DOHH2 (cell line): ENCODE data around the gene MKKS.

ENCODE experiments used
- H3F3A ChIP-seq: fragments of 200-600 bp; sonication (generic), shearing (Covaris generic); 2 replicates; pipeline ENCODE4 v1.6.0; 2016; ENCODE audit warnings: antibody characterized with exemption, mild to moderate bottlenecking; ENCODE audit not compliant: control insufficient read depth, insufficient read depth
- H3K27ac ChIP-seq: fragments of 200-600 bp; sonication (generic); 2 replicates; pipeline ENCODE4 v1.5.1; 2014; ENCODE audit warnings: low read depth, mild to moderate bottlenecking, low read length, moderate library complexity
- H3K27me3 ChIP-seq: fragments of 200-600 bp; sonication (generic); 2 replicates; pipeline ENCODE4 v1.6.1; 2014; ENCODE audit warnings: mild to moderate bottlenecking, low read length, mixed read lengths; ENCODE audit not compliant: control insufficient read depth
- H3K36me3 ChIP-seq: fragments of 200-600 bp; sonication (generic); 2 replicates; pipeline ENCODE4 v1.6.1; 2014; ENCODE audit warnings: mild to moderate bottlenecking, low read length, moderate library complexity, mixed read lengths; ENCODE audit not compliant: control insufficient read depth
- H3K4me1 ChIP-seq: fragments of 200-600 bp; sonication (generic); 2 replicates; pipeline ENCODE4 v1.6.1; 2014; ENCODE audit warnings: mild to moderate bottlenecking, low read length, mixed read lengths; ENCODE audit not compliant: control insufficient read depth
- H3K4me2 ChIP-seq: fragments of 200-600 bp; sonication (generic); 2 replicates; pipeline ENCODE4 v1.6.0; 2014; ENCODE audit warnings: mild to moderate bottlenecking, low read length, moderate library complexity
- H3K4me3 ChIP-seq: fragments of 200-600 bp; sonication (generic); 2 replicates; pipeline ENCODE4 v1.5.1; 2014; ENCODE audit warnings: mild to moderate bottlenecking, low read length, mixed read lengths
- H3K79me2 ChIP-seq: fragments of 200-600 bp; sonication (generic); 2 replicates; pipeline ENCODE4 v1.6.1; 2014; ENCODE audit warnings: mild to moderate bottlenecking, low read length, mixed read lengths; ENCODE audit not compliant: control insufficient read depth
- H3K9me2 ChIP-seq: fragments of 200-600 bp; sonication (generic); replicated peaks from 2 replicates; pipeline ENCODE4 v1.6.1; 2014; ENCODE audit warnings: mild to moderate bottlenecking, low read length, mixed read lengths; ENCODE audit not compliant: control insufficient read depth
- H3K9me3 ChIP-seq: fragments of 200-600 bp; sonication (generic); 2 replicates; pipeline ENCODE4 v1.6.1; 2014; ENCODE audit warnings: antibody characterized with exemption, low read length, mixed read lengths; ENCODE audit not compliant: control insufficient read depth, insufficient read depth
- H4K20me1 ChIP-seq: fragments of 200-600 bp; sonication (generic); 2 replicates; pipeline ENCODE4 v1.6.0; 2014; ENCODE audit warnings: low read depth, mild to moderate bottlenecking, antibody characterized with exemption, low read length, moderate library complexity; ENCODE audit not compliant: control insufficient read depth, insufficient read depth
- EZH2phosphoT487 ChIP-seq: fragments of 200-600 bp; sonication (generic); IDR thresholded peaks from 2 replicates; pipeline ENCODE4 v1.6.1; 2017; ENCODE audit warnings: borderline replicate concordance, mild to moderate bottlenecking, antibody characterized with exemption, low read length, moderate library complexity, mixed read lengths
- TF ChIP-seq, protein P1 (sequence below): fragments of 200-600 bp; sonication (generic); IDR thresholded peaks from one replicate; pipeline ENCODE4 v1.5.1; 2014; ENCODE audit warnings: antibody characterized with exemption, mild to moderate bottlenecking, low read depth, low read length; ENCODE audit not compliant: poor library complexity, severe bottlenecking

MKKS gene

DNA sequence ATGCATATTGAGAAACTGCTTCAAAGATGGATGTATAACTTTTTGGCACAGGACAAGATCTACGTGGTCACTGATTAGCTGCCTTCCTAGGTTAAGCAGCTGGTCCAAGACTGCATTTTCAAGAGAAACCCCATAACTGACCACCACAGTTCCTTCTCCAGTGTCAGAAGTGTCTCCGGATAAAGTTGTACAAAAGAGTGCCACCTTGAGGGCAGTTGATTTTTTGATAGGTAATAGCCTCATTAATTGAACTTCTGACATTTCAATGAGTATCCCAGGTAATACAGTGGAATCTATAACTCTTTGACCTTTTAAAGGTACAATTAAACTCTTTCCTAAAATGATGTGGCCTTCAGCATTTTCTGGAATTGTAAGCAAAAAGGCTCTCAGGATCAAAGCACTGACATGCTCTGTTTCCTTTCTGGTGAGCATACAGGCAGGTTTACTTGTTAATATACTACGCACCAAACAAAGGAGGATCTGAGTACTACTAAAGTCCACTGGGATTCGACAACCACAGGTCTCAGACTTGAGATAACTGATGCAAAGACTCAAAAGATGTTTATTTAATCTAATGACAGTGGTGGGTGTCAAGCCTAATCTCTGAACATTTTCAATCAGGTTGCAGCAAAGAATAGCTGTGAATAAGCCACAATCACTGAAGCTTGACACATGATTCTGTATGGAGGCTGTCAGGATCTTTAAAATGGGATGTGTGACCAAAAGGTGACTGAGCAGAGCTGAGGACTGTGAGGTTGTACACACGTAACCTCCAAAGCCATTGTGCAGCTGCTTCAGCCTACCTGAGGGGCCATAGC lies 21.2 kb downstream of the MKKS start:
- Histone ChIP-seq H3K4me1 (peaks cover 12% of the 10 kb centered on the region), H3K27me3 (no peaks in the 10 kb centered on the region), H3K79me2 (peaks cover 12% of the 10 kb centered on the region), H3F3A (no peaks in the 10 kb centered on the region), H3K9me3 (no peaks in the 10 kb centered on the region), H3K9me2 (no peaks in the 10 kb centered on the region), H4K20me1 (no peaks in the 10 kb centered on the region), H3K36me3 (peaks cover 48% of the 10 kb centered on the region), H3K27ac (no peak overlapping the region), H3K4me2 (no peak overlapping the region), H3K4me3 (no peak overlapping the region)
- TF ChIP-seq, protein P1, sequence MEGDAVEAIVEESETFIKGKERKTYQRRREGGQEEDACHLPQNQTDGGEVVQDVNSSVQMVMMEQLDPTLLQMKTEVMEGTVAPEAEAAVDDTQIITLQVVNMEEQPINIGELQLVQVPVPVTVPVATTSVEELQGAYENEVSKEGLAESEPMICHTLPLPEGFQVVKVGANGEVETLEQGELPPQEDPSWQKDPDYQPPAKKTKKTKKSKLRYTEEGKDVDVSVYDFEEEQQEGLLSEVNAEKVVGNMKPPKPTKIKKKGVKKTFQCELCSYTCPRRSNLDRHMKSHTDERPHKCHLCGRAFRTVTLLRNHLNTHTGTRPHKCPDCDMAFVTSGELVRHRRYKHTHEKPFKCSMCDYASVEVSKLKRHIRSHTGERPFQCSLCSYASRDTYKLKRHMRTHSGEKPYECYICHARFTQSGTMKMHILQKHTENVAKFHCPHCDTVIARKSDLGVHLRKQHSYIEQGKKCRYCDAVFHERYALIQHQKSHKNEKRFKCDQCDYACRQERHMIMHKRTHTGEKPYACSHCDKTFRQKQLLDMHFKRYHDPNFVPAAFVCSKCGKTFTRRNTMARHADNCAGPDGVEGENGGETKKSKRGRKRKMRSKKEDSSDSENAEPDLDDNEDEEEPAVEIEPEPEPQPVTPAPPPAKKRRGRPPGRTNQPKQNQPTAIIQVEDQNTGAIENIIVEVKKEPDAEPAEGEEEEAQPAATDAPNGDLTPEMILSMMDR = peak; percentile 45
- TF ChIP-seq EZH2phosphoT487 = no peak

DNA sequence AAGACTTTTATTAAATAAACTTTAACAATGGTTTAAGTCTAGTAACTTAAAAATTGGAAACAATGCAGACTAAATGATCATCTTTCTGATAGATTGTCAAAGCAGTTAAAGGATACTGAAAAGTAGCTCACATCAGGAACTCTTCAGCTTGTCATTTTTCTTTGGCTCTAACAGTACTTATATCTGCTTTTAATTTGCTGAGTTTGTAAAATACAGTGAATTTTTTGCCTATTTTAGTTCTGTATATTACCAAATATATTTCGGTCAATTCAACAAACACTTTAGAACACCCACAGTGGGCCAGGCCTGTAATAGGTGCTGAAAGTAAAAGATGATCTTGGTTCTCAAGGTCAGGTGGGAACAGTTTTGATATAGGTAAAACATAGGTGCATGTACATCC lies 22.3 kb downstream of the MKKS start:
- peaks cover 10% of the 10 kb centered on the region for H3K79me2 ChIP-seq
- H3K4me1 ChIP-seq = peaks cover 7% of the 10 kb centered on the region; the same call in 1 of the 2 replicates
- no peak overlapping the region for H3K4me2 ChIP-seq
- H3K27me3 ChIP-seq = no peaks in the 10 kb centered on the region
- TF ChIP-seq, protein P1 = no peak
- TF ChIP-seq EZH2phosphoT487 = no peak
- H3K9me2 ChIP-seq = no peaks in the 10 kb centered on the region
- peaks cover 41% of the 10 kb centered on the region for H3K36me3 ChIP-seq
- H3K4me3 ChIP-seq = no peak overlapping the region
- H4K20me1 ChIP-seq = no peaks in the 10 kb centered on the region
- H3K9me3 ChIP-seq = no peaks in the 10 kb centered on the region
- H3K27ac ChIP-seq = no peak overlapping the region
- no peaks in the 10 kb centered on the region for H3F3A ChIP-seq

DNA sequence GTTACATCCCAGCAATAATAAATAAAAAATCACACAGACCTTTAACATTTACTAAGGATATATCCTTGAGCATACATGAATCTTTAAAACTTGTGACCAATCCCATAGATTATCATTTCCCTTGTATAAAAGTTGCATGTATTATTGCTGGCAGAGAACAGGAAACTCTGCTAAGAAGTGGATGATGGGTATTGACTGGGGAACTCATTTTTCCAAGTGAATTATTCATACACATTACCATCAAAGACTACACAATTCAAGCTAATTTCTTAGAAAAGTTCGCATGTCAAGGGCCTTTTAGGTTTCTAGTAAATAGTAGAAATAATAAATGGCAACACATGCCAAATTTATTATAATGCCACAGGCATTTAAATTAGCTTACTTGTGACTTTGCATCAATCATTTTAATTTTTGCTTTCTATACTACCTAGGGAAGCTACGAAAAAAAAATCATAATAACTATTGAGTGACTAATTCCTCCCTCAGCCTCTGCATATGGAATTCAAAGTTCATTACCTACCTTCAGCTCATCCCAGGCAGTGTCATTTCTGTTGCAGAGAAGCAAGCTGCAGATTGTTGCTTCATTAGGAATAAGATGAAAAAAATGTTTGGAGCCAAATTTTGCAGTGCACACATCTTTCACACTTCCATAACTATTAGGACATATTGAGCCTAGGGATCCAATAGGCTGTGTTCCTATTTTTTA lies 25.8 kb downstream of the MKKS start:
- Histone ChIP-seq H3K79me2 (no peaks in the 10 kb centered on the region), H3K36me3 (peaks cover 27% of the 10 kb centered on the region), H3K4me1 (no peaks in the 10 kb centered on the region), H4K20me1 (no peaks in the 10 kb centered on the region), H3K9me2 (no peaks in the 10 kb centered on the region), H3F3A (no peaks in the 10 kb centered on the region), H3K27ac (no peak overlapping the region), H3K4me2 (no peak overlapping the region), H3K9me3 (no peaks in the 10 kb centered on the region), H3K27me3 (no peaks in the 10 kb centered on the region), H3K4me3 (no peak overlapping the region)
- no peak for TF ChIP-seq EZH2phosphoT487
- TF ChIP-seq, protein P1 = no peak
